Spinal cord (tissue), 10 donors: ENCODE measurements around the gene TFAP2B. TPM values are rescaled to one million over a fixed set of nuclear protein-coding genes. Genes with fewer than 3 reads are reported as not detected.

ENCODE experiments used
- DNase-seq, 6 donors: peaks; one replicate each; pipeline versions ENCODE4 v3.0.0 to v3.0.0-alpha.2; 2013 to 2015; ENCODE audit warnings: low spot score in 6 of 6, low read depth in 4 of 6
- H3K27ac ChIP-seq: one replicate; pipeline ENCODE4 v1.5.1; 2013; ENCODE audit warnings: low read depth, low read length, control low read depth
- H3K27me3 ChIP-seq: one replicate; pipeline ENCODE4 v1.6.1; 2013; ENCODE audit warnings: low read length; ENCODE audit not compliant: control insufficient read depth, insufficient read depth
- H3K36me3 ChIP-seq: one replicate; pipeline ENCODE4 v1.6.1; 2013; ENCODE audit warnings: low read length; ENCODE audit not compliant: control insufficient read depth, insufficient read depth
- H3K4me1 ChIP-seq: one replicate; pipeline ENCODE4 v1.6.1; 2013; ENCODE audit warnings: low read length; ENCODE audit not compliant: control insufficient read depth, insufficient read depth
- H3K4me3 ChIP-seq: one replicate; pipeline ENCODE4 v1.5.1; 2013; ENCODE audit warnings: low read depth, low read length, control low read depth
- H3K9me3 ChIP-seq: one replicate; pipeline ENCODE4 v1.6.1; 2013; ENCODE audit warnings: low read length; ENCODE audit not compliant: control insufficient read depth, insufficient read depth
- WGBS: methylation state at CpG from one replicate; pipeline ENCODE4 v1.1.5; 2013; ENCODE audit warnings: missing lambda C conversion rate; ENCODE audit not compliant: insufficient coverage; 5-methylcytosine and 5-hydroxymethylcytosine counted together
- polyA plus RNA-seq, 2 donors: library from polyadenylated mRNA; unstranded; fragments of 120-200 nt; gene quantifications; one replicate each; pipeline ENCODE4 v1.2.1, GENCODE V29; 2013; ENCODE audit not compliant: insufficient read length in 2 of 2
- total RNA-seq, 2 donors: library from RNA; depleted of rRNA in 1 of 2; stranded (reverse); fragments of 120-200 nt in 1 of 2; fragments of >200 nt in 1 of 2; gene quantifications; one replicate each; pipeline versions ENCODE4 v1.2.3 to v1.2.4, GENCODE V29; 2013 to 2014
- donor health status: healthy.

The TFAP2B gene
- total and polyA plus RNA-seq, 4 donors, result 0.99 to 11.3 (median 6.3) TPM

GRCh38 chr6:50815436-50816114 lies 3.1 kb upstream of the TFAP2B start:
- H3K4me3 ChIP-seq, result peak overlapping the region; percentile 48

GRCh38 chr6:50816115-50816675 lies 2.5 kb upstream of the TFAP2B start:
- no peaks in the 10 kb centered on the region for H3K36me3 ChIP-seq
- peaks cover 71% of the 10 kb centered on the region for H3K27me3 ChIP-seq
- H3K27ac ChIP-seq, result no peak overlapping the region
- WGBS, result 0% methylated on average over 6 of the region's 14 CpGs
- H3K4me3 ChIP-seq, result peak overlapping the region; percentile 48
- peak in 5 of 6 donors; percentile 83 to 97 (median 89) for DNase-seq
- no peaks in the 10 kb centered on the region for H3K9me3 ChIP-seq
- H3K4me1 ChIP-seq, result peaks cover 13% of the 10 kb centered on the region

More at GRCh38 chr6:50815436-50816114, 3.1 kb upstream of the TFAP2B start:
- Histone ChIP-seq H3K4me1 (peaks cover 11% of the 10 kb centered on the region), H3K36me3 (no peaks in the 10 kb centered on the region), H3K27ac (no peak overlapping the region), H3K9me3 (no peaks in the 10 kb centered on the region), H3K27me3 (peaks cover 65% of the 10 kb centered on the region)
- peak in 2 of 6 donors; percentile 20 to 70 for DNase-seq
- WGBS, result 0% methylated on average over 3 of the region's 16 CpGs

- no peaks in the 10 kb centered on the region for H3K9me3 ChIP-seq
- WGBS, result 16% methylated on average over 7 of the region's 15 CpGs
- peaks cover 80% of the 10 kb centered on the region for H3K27me3 ChIP-seq
- no peak overlapping the region for H3K4me3 ChIP-seq
- peak in 2 of 6 donors; percentile 45 to 53 for DNase-seq
- H3K27ac ChIP-seq, result no peak overlapping the region
- H3K4me1 ChIP-seq, result peaks cover 13% of the 10 kb centered on the region
- no peaks in the 10 kb centered on the region for H3K36me3 ChIP-seq
Observed at GRCh38 chr6:50816947-50817645, 1.6 kb upstream of the TFAP2B start.

- Histone ChIP-seq H3K4me1 (peaks cover 13% of the 10 kb centered on the region), H3K4me3 (no peak overlapping the region), H3K27ac (no peak overlapping the region), H3K9me3 (no peaks in the 10 kb centered on the region), H3K27me3 (peaks cover 85% of the 10 kb centered on the region), H3K36me3 (no peaks in the 10 kb centered on the region)
- WGBS, result no CpG with 5 or more reads among the region's 2 CpGs
- DNase-seq, result peak in 1 of 6 donors; percentile 32
Observed at GRCh38 chr6:50817646-50817950, 1.1 kb upstream of the TFAP2B start.

GRCh38 chr6:50818020-50818419 lies 651 bp upstream of the TFAP2B start:
- WGBS, result 20% methylated on average over 1 of the region's 6 CpGs
- Histone ChIP-seq H3K9me3 (no peaks in the 10 kb centered on the region), H3K4me1 (peaks cover 13% of the 10 kb centered on the region), H3K36me3 (no peaks in the 10 kb centered on the region), H3K4me3 (no peak overlapping the region), H3K27ac (no peak overlapping the region), H3K27me3 (peaks cover 86% of the 10 kb centered on the region)
- DNase-seq, result peak in 1 of 6 donors; percentile 39

GRCh38 chr6:50819466-50819903 lies 814 bp downstream of the TFAP2B start:
- Histone ChIP-seq H3K4me3 (peak overlapping the region; percentile 43), H3K27me3 (peaks cover 94% of the 10 kb centered on the region), H3K36me3 (no peaks in the 10 kb centered on the region), H3K27ac (no peak overlapping the region), H3K4me1 (peaks cover 18% of the 10 kb centered on the region), H3K9me3 (no peaks in the 10 kb centered on the region)
- peak in 2 of 6 donors; percentile 48 to 50 for DNase-seq
- WGBS, result under 1% methylated on average over 45 of the region's 45 CpGs

- WGBS, result 2% methylated on average over 48 of the region's 58 CpGs
- peak in 2 of 6 donors; percentile 51 to 65 for DNase-seq
- H3K27me3 ChIP-seq, result peaks cover 94% of the 10 kb centered on the region
- no peaks in the 10 kb centered on the region for H3K9me3 ChIP-seq
- peak overlapping the region; percentile 1 for H3K27ac ChIP-seq
- no peaks in the 10 kb centered on the region for H3K36me3 ChIP-seq
- peaks cover 18% of the 10 kb centered on the region for H3K4me1 ChIP-seq
- H3K4me3 ChIP-seq, result peak overlapping the region; percentile 43
Observed at GRCh38 chr6:50819904-50820868, 1.5 kb downstream of the TFAP2B start.

- peak overlapping the region; percentile 1 for H3K27ac ChIP-seq
- peak in 1 of 6 donors; percentile 37 for DNase-seq
- peaks cover 95% of the 10 kb centered on the region for H3K27me3 ChIP-seq
- peaks cover 23% of the 10 kb centered on the region for H3K4me1 ChIP-seq
- no peaks in the 10 kb centered on the region for H3K9me3 ChIP-seq
- H3K36me3 ChIP-seq, result no peaks in the 10 kb centered on the region
- WGBS, result 14% methylated on average over 4 of the region's 5 CpGs
- H3K4me3 ChIP-seq, result peak overlapping the region; percentile 43
Observed at GRCh38 chr6:50820869-50821264, 2.2 kb downstream of the TFAP2B start.
